Nephron progenitor cell (in vitro differentiated cells): ENCODE measurements around the gene DBP.

ENCODE experiments used
- DNase-seq: peaks from one replicate; pipeline ENCODE4 v3.0.0; 2021
- H3K27ac Mint-ChIP-seq: 2 replicates; pipeline ENCODE4 v1.8.0; 2021; ENCODE audit warnings: mild to moderate bottlenecking, moderate library complexity, mixed read lengths
- H3K27me3 Mint-ChIP-seq: 2 replicates; pipeline ENCODE4 v1.8.0; 2021; ENCODE audit warnings: mild to moderate bottlenecking, low read depth, mixed read lengths; ENCODE audit not compliant: poor library complexity
- H3K36me3 Mint-ChIP-seq: 2 replicates; pipeline ENCODE4 v1.8.0; 2021; ENCODE audit warnings: low read depth, mixed read lengths
- H3K4me1 Mint-ChIP-seq: 2 replicates; pipeline ENCODE4 v1.8.0; 2021; ENCODE audit warnings: mixed read lengths
- H3K4me3 Mint-ChIP-seq: 2 replicates; pipeline ENCODE4 v1.8.0; 2021; ENCODE audit warnings: mild to moderate bottlenecking, moderate library complexity, mixed read lengths
- H3K9me3 Mint-ChIP-seq: 2 replicates; pipeline ENCODE4 v1.8.0; 2021; ENCODE audit warnings: mild to moderate bottlenecking, moderate library complexity, mixed read lengths
- CTCF ChIP-seq: fragments of 200-600 bp; sonication (generic); IDR thresholded peaks from 2 replicates; pipeline ENCODE4 v1.5.0; 2021; ENCODE audit warnings: antibody characterized with exemption

The DBP gene

DNA sequence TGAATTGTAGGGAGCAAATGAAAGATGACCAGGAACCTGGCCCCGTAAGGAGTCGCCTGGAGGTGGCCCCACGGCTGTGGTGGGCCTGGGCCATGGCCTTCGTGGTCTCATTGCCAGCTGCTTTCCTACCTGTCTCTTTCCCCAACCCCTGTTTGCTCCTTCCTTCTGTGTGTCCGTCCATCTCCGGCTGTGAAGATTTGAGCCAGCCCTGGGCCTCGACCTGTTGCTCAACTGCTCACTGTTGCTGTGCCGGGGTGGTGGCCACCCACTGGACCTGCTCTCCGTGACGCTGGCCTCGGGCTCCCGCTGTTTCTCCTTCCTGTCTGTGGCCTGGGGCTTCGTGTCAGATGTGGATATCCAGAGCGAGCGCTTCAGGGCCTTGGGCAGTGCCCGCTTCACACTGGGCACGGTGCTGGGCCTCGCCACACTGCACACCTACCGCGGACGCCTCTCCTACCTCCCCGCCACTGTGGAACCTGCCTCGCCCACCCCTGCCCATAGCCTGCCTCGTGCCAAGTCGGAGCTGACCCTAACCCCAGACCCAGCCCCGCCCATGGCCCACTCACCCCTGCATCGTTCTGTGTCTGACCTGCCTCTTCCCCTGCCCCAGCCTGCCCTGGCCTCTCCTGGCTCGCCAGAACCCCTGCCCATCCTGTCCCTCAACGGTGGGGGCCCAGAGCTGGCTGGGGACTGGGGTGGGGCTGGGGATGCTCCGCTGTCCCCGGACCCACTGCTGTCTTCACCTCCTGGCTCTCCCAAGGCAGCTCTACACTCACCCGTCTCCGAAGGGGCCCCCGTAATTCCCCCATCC is 8.5 kb downstream of the DBP start:
- H3K4me1 Mint-ChIP-seq, result peaks cover 74% of the 10 kb centered on the region
- DNase-seq, result no peak

DNA sequence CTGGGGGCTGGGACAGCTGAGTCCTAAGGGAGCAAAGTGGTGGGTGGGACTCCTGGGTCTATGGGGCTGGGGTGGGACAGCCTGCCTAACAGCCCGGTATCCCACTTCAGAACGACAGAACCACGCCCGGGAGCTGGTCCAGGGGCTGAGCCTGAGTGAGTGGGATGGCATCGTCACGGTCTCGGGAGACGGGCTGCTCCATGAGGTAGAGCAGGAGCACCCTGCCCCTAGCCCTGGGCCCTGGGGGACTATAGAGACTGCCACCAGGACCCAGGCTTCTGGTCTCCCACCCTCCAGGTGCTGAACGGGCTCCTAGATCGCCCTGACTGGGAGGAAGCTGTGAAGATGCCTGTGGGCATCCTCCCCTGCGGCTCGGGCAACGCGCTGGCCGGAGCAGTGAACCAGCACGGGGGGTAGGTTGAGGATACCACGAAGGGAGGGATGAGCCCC is 9.3 kb downstream of the DBP start:
- TF ChIP-seq CTCF, result no peak
- Mint-ChIP-seq H3K9me3 (no peaks in the 10 kb centered on the region), H3K4me3 (no peak overlapping the region), H3K4me1 (peaks cover 73% of the 10 kb centered on the region), H3K36me3 (no peaks in the 10 kb centered on the region), H3K27ac (no peak overlapping the region), H3K27me3 (no peaks in the 10 kb centered on the region)
- DNase-seq, result no peak

More for the DNA sequence above, 8.5 kb downstream of the DBP start:
- no peak overlapping the region for H3K4me3 Mint-ChIP-seq
- TF ChIP-seq CTCF, result no peak
- no peak overlapping the region for H3K27ac Mint-ChIP-seq
- no peaks in the 10 kb centered on the region for H3K9me3 Mint-ChIP-seq
- no peaks in the 10 kb centered on the region for H3K27me3 Mint-ChIP-seq
- no peaks in the 10 kb centered on the region for H3K36me3 Mint-ChIP-seq

DNA sequence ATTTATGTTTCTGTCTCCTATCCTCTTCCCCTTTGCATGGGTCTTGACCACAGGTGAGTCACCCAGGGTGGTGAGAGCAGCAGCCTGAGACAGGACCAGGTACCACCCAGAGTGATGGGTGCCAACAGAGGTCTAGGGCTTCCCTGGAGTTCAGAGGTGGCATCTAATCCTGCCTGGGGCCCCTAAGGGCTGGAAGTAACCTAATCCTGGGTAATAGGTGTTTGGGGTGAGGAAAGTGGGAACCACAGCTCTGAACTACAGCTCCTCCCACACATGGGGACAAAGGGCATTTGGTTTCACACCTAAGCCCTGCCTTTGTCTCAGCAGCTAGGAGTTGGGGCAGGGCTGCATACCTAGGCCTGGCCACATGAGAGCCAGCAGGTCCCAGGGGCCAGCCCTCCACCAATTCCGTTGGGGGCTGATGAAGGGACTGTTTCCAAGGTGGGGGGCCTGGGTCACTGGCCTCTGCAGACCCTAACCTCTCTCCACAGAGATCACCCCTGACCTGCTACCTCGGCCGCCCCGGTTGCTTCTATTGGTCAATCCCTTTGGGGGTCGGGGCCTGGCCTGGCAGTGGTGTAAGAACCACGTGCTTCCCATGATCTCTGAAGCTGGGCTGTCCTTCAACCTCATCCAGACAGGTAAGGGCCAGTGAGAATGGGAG is 9.8 kb downstream of the DBP start:
- Mint-ChIP-seq H3K9me3 (no peaks in the 10 kb centered on the region), H3K27ac (no peak overlapping the region), H3K27me3 (no peaks in the 10 kb centered on the region), H3K4me3 (peak overlapping the region; percentile 36), H3K4me1 (peaks cover 72% of the 10 kb centered on the region), H3K36me3 (no peaks in the 10 kb centered on the region)
- DNase-seq, result no peak
- TF ChIP-seq CTCF, result no peak

GRCh38 chr19:48625891-48626327 is 11.3 kb downstream of the DBP start:
- H3K4me3 Mint-ChIP-seq, result peak overlapping the region; percentile 87
- DNase-seq, result no peak
- no peak for TF ChIP-seq CTCF
- H3K9me3 Mint-ChIP-seq, result no peaks in the 10 kb centered on the region
- H3K27ac Mint-ChIP-seq, result no peak overlapping the region
- peaks cover 67% of the 10 kb centered on the region for H3K4me1 Mint-ChIP-seq
- H3K36me3 Mint-ChIP-seq, result peaks cover 5% of the 10 kb centered on the region
- H3K27me3 Mint-ChIP-seq, result no peaks in the 10 kb centered on the region

- no peak for DNase-seq
- H3K27ac Mint-ChIP-seq, result peak overlapping the region; percentile 33
- H3K36me3 Mint-ChIP-seq, result peaks cover 5% of the 10 kb centered on the region
- H3K4me3 Mint-ChIP-seq, result peak overlapping the region; percentile 87
- H3K9me3 Mint-ChIP-seq, result no peaks in the 10 kb centered on the region
- no peak for TF ChIP-seq CTCF
- H3K4me1 Mint-ChIP-seq, result peaks cover 62% of the 10 kb centered on the region
- no peaks in the 10 kb centered on the region for H3K27me3 Mint-ChIP-seq
Observed at GRCh38 chr19:48624791-48625723, 12.1 kb downstream of the DBP start.
